HG03139 (cell line): Measurements from ENCODE around the gene DIRAS3.
"Not testable (repeated sequence)": the region's sequence is repeated elsewhere in the genome, so short reads cannot be mapped to it uniquely, and the experiment has no call there.

ENCODE experiments used
- ATAC-seq: cut with Tn5 transposase; IDR thresholded peaks from one replicate; pipeline ENCODE4 v1.9.1; 2021; ENCODE audit not compliant: unreplicated experiment

Gene DIRAS3, protein sequence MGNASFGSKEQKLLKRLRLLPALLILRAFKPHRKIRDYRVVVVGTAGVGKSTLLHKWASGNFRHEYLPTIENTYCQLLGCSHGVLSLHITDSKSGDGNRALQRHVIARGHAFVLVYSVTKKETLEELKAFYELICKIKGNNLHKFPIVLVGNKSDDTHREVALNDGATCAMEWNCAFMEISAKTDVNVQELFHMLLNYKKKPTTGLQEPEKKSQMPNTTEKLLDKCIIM

DNA sequence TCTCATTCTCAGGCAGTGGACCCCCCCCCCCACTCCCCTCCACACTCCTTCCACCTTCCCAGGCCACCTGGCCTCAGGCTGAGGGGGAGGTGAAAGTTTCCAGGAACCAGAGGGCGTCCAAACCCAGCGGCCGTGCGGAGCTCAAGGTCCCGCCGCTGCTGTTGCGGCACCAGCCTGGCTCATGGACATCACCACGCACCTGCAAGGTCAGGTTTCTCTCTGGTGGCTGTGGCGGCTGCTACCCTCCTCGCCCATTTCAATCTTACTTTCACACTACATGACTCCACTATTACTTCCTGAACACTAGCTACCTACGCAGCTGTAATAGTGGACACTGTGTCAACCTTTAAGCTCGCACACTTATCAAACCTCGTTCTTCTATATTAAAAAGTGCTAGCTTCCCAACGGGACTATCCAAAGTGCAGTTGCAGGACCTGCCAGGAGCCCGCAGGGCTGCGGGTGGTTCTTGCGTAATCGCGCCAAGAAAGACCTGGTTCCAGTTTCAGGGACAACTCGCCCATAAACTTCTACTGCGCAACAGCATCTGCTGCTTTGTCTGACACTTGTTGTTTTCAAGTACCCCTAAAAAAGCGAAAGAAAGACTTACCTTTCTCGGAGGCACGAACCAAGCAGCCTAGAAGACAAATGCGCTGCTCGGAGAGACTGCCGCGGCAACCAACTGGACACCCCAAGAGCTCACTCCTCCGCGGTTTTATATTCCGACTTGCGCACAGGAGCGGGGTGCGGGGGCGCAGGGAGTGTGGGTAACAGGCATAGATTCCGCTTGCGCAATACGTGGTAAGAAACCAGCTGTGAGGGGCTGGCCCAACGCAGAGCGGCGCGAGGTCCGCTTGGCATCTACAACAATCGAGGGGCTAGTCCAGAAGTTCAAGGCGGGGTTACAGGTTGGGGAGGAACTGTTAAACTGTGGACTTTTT is at the start of gene DIRAS3:
Gene DIRAS3 (minus strand): TSS at position 687 of the 938 bp plus-strand sequence. CDS start 3,330 bp downstream, outside the sequence.
- ATAC-seq = no peak

DNA sequence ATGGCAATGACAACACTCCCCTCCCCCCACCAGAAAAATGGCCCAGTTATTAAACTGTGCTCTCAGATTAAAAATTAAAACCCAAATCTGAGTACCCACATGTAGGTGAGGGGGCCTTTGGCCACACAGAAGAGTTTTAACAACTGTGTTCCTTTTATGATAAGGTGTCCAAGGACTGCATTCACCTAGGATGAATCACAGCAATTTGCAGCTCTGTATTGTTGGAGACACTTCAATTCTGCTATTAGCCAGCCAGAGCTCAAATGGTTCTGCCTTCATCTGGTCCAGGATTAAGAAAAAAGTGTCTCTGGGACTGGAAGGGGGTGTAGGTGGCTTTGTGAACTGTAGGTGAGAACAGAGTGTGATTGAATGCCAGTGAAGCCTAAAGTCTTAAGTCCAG is 43.3 kb upstream of the DIRAS3 start:
- ATAC-seq = no peak

DNA sequence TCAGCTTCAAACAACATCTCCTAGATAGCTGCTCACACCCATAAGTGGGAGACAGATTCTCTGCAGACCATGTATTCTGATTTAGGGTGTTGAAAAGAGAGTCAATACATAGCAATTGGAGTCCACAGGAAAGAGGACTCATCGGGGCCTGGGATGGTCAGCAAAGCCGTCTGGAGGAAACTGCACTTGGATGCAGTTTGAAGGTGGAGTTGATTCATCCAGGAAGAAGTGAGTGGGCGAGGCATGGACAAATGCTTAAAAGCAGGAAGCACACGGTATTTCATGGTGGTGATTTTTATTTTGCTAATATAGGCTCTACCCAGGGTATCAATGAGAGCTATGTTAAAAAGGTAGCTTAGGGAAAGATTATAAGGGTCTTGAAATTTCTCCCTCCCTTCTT is 36.8 kb upstream of the DIRAS3 start:
- no peak for ATAC-seq

DNA sequence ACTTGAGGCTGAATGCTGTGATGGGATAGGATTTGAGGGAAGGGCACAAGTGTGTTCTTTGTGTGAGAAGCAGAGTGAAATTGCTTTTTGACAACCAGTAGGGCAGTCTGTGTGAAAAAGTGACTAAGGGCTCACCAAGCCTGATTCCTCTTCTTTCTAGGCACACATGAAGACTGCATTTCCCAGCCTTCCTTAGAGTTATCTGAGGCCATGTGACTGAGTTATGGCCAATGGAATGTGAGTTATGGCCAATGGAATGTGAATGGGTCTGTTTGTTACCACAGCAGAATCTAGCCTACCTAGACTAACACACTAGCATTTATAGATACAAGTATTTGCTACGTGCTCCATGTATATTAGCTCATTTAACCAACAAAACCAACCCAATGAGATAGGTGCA is 35.3 kb upstream of the DIRAS3 start:
- ATAC-seq = no peak

DNA sequence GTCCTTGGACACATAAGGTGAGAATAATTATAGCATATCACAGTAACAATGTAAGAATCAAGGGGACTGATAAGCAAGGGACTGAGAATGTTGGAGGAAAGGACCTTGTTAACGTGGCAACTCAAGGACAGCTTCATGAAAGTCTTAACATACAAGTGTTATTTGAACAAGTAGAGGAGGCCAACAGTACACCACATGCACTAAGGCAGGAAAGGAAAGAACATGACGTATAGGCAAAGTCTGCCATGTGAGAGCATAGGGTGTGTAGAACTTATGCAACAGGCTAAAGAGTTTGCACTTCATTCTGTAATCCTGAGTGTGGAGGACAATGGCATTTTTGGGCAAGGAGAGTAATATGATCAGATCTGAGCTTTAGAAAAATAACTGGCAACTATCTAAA is 33.3 kb upstream of the DIRAS3 start:
- ATAC-seq = no peak

DNA sequence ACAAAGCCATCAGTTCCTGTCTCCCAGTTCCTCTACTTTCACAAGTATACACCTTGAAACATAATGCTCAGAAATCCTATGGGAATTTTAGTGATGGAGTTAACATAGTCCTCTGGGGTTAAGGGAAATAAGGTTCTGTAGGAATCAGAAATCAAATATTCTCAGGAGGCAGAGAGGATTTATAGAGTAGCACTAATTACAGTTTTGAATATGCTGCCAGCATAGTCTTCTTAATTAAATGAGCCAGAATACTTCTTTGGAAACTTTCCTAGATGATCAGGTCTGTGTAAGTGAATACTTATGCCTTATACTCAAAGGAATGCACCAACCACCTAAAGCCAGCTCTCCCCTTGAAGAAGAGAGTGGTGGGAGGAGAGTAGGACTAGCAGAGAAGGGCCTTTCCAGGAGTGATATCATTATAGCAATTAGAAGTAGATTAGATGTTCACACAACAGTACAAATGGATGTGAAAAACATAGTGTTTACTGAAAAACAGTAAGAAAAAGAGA is 31.4 kb upstream of the DIRAS3 start:
- no peak for ATAC-seq

DNA sequence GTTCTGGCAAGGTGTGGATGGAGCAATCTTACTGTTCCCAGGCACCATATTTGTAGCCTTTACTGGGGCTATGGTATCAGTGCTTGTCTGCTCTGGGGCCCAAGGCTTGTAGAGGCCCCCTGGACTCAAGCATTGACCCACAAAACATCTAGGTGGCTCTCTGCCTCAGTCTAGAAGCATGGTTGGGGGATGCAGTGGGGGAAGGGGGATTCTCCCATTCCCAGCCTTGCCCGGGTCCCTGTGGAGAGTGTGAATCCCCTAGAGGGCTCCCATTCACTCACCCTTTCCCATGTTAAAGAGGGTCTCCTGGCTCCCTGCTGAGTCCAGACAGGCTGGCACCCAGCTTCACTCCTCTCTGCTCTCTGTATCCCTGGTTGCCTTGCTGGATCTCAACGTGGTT is 28.2 kb upstream of the DIRAS3 start:
- no peak for ATAC-seq

DNA sequence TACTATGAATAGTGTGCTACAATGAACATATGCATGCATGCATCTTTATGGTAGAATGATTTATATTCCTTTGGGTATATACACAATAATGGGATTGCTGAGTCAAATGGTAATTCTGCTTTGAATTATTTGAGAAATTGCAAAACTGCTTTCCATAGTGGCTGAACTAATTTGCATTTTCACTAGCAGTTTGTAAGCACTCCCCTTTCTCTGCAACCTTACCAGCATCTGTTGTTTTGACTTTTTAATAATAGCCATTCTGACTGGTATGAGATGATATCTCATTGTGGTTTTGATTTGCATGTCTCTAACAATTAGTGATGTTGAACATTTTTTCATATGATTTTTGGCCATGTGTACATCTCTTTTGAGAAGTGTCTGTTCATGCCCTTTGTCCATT is 24.0 kb upstream of the DIRAS3 start:
- no peak for ATAC-seq

DNA sequence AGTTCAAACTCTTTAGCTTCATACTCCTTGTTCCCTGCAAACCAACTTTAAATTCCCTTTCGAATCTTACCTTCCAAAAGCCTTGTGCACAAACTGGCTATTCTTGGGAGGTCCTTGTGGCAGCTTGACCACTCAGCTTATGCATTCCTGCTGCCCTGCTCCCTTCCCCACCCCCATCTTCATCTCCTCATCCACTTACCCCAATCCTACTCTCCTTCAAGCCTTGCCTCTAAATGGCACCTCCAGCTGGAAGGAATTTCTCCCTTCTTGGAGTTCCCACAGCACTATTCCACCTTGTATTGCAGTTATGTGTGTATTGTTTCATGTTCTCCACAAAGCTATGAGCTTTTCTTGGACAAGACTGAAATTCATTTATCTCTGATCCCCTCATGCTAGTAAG is 15.3 kb upstream of the DIRAS3 start:
- ATAC-seq = no peak

DNA sequence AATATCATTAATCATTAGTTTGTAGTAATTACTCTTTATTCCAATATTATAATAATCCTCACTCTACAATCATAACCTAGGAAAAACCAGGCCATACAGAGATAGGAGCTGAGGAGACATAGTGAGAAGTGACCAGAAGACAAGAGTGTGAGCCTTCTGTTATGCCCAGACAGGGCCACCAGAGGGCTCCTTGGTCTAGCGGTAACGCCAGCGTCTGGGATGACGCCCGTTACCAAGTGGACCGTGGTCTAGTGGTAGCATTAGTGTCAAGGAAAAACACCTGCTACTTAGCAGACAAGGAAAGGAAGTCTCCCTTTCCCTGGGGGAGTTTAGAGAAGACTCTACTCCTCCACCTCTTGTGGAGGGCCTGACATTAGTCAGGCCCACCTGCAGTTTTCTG is 7.6 kb upstream of the DIRAS3 start:
- not testable (repeated sequence) for ATAC-seq

DNA sequence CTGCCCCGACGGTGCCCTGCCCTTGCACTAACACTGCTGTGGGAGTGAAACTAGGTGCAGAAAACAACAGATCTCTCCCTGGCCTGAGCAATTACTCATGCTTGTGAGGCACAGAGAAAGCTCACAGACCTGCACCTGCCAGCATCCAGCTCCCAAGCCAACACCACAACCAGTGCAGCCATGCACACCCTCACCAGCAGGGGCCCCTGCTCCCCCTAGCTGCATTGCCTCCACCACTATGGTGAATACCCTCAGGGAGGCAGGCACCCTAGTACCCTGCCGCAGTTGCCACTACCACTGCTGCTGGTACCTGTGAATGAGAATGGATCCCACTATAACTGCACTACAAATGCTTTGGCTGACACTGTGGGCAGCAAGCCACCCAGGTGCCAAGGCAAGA is 7.1 kb upstream of the DIRAS3 start:
- no peak for ATAC-seq

DNA sequence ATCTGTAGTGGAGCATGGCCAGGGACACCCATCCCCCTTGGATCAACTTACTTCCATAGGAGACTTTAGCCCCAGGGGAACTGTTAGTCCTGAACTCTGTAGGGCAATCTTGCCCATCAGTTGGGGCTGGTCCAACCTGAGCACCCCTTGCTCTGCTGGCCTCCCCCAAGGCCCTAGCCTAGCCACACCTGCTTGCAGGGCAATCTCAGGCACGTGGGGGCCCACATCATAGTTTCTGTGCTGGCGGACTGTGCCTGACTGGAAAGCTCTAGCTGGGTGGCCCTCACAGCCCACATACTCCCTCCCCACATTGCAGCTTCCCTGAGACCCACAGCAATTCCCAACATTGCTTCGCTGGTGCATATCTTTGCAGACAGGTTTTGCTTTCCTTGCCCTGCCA is 6.6 kb upstream of the DIRAS3 start:
- no peak for ATAC-seq

DNA sequence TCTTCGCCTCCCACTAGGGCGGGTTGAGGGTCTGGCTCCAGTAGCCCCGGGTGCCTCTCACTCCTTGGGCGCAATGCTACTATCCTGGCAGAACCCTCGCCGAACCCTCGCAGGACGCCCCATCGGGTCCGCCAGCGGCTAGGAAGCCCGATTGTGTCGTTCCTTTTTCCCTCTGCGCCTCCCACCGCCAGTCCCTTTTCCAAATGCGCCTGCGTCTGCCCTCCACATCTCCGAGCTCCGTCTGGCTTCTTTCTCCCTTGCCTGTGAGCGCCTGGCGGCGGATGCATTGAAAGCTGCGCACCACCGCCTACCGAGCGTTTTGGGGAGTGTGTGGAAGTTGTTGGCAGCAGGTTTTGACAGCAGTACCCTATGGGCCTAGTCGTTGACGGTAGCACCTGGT is 1.0 kb upstream of the DIRAS3 start:
- ATAC-seq = no peak

DNA sequence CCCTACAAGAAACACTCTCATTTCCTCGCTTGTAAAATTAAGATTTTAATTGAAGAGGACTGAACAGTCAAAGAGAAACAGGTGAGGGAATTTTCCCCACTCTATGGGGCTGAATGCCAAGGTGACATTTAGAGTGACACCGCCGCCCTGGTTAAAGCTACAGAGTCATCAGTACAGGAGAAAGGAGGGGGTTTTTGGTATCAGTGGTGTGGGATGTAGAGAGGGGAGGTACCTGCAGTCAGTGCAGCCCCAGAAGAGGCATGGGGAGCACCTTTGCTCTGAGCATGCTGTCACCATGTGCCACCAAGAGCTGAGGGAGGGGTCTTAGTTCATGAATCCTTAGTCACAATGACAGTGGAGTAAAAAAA is 2.8 kb downstream of the DIRAS3 start:
- no peak for ATAC-seq

DNA sequence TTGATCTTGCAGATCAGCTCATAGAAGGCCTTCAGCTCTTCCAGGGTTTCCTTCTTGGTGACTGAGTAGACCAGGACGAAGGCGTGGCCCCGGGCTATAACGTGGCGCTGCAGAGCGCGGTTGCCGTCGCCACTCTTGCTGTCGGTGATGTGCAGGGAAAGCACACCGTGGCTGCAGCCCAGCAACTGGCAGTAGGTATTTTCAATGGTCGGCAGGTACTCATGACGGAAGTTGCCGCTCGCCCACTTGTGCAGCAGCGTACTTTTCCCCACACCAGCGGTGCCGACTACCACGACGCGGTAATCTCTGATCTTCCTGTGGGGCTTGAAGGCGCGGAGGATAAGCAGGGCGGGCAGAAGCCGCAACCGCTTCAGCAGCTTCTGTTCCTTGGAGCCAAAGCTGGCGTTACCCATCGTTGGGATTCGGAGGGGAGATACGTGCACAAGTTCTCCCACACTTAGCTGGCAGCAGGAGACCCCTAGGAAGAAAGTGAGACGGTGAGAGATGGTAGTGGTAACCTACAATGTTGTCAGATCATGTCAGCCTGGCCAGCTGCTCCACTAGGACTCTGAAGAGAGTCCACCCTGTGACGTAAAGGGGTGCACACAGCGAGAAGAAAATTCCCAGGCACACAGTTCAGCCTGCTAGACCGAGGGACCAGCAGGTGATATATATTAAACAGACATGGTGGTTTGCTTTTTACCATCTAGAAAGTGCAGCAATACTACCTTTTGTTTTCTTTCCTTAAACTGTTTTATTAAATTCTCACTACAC is 3.4 kb downstream of the DIRAS3 start:
- ATAC-seq = no peak

DNA sequence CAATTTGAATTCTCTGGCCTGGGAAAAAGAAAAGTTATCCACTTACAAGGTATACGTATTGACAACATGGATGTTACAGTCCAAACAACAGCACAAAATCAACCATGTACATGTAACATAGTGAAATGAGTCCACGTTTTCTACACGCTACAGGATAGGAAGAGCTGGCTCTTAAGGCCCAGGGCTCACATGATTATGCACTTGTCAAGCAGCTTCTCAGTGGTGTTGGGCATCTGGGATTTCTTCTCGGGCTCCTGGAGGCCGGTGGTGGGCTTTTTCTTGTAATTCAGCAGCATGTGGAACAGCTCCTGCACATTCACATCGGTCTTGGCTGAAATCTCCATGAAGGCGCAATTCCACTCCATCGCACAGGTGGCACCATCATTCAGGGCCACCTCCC is 4.0 kb downstream of the DIRAS3 start:
- no peak for ATAC-seq

DNA sequence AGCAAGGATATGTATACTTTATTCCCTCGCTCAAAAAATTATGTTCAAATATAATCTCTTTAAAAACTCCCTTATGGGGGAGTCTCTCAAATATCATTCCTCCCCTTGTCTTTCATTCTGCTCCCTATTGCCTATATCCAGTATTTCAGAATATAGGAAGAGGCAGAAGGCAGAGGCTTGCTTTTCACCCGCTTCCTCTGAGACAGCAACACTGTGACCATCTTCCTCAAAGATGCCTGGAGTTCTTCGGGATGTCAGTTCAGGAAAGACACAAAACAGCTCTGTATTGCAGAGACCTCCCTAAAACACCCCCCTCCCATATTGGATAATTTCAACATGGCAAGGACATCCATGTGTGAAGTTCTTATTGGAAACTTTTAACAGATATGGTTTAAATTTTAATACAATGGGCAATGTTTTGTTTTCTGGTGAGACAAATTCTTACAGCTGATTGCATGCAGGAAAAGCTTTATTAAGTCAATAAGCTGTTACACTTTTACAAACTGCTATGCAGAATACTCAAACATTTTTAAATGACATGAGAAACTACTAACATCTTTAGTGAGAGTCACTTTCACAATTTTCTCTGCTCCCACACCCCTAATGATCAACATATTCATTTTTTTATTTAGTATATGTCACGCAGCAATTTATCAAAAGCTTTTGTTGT is 4.8 kb downstream of the DIRAS3 start:
- ATAC-seq = no peak

DNA sequence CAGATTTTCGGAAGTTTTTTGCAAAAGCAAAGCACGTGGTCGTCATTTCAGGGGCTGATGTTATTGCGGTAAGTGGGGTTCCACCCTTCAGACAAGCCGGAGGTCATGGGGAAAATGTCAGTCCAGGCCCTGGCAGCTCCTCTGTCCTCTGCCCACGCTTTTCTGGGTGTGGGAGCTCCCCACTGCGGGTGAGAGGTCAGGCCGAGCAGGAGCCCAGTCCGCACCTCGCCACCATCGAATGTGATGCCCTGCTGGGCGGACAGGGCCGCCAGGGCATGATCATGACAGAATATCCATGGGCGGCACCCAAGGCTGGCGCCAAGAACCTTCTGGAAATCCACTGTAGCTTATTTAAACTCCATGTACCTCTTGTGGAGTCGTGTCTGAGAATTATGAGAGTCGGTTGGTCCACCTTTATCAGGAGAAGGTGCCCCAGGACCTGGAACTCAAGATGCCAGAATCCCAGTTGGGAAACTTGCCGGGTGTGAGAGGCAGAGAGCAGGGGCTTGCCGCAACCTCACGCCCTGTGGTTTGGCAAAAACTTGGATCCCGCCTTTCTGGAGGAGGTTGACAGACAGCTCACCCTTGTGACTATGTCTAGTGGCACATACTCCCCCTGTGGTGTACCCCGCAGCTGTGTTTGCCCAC is 6.9 kb downstream of the DIRAS3 start:
- ATAC-seq = no peak

DNA sequence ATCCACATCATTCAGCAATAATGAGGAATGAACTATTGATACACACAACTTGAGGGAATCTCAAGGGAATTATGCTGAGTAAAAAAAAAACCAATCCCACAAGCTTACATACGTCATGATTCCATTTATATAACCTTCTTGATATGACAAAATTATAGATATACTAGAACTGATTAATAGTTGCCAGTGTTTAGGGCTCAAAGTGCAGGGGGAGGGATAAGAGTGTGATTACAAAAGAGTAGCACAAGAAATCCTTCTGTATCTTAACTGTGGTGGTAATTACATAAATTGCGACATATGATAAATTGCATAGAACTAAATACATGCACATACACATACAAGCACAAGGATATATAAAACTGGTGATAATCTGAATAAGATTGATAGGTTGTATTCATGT is 13.5 kb downstream of the DIRAS3 start:
- no peak for ATAC-seq

DNA sequence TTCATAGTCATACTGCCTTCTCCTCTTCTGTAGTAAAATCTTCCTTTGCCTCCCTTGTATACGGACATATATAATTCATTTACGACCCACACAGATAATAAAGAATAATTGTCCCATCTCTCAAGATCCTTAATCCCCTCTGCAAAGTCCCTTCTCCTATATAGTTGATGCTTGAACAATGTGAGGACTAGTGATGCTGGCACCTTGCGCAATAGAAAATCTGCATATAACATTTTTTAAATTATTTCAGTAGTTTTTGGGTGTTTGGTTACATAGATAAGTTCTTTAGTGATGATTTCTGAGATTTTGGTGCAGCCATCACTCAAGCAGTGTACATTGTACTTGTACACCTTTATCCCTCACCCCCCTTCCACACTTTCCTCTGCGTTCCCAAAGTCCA is 21.0 kb downstream of the DIRAS3 start:
- no peak for ATAC-seq

DNA sequence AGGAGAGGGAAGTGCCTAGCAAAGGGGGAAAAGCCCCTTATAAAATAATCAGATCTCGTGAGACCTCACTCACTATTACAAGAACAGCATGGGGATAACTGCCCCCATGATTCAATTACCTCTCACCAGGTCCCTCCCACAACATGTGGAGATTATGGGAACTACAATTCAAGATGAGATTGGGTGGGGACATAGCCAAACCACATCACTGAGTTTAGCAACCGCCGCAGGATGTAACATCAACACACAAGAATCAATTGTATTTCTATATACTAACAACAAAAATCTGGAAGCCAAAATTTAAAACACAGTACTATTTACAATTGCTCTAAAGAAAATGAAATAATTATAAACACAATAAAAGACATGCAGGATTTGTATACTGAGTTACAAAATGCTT is 21.9 kb downstream of the DIRAS3 start:
- no peak for ATAC-seq
